H1 (cell line): Measurements from ENCODE around the gene SPOUT1. TPM values are rescaled to one million over a fixed set of nuclear protein-coding genes. Genes with fewer than 3 reads are reported as not detected.

Experiments used
- ATF3 ChIP-seq: IDR thresholded peaks from 2 replicates; pipeline ENCODE4 v1.6.1; 2011; ENCODE audit warnings: low read depth, mild to moderate bottlenecking, low read length; ENCODE audit not compliant: insufficient read depth
- CREB1 ChIP-seq: IDR thresholded peaks from 2 replicates; pipeline ENCODE4 v1.6.1; 2012; ENCODE audit warnings: inconsistent platforms
- E2F6 ChIP-seq: IDR thresholded peaks from 2 replicates; pipeline ENCODE4 v1.6.1; 2012; ENCODE audit warnings: inconsistent platforms
- EGR1 ChIP-seq: IDR thresholded peaks from 2 replicates; pipeline ENCODE4 v1.6.1; 2011; ENCODE audit warnings: low read depth, low read length, borderline replicate concordance
- EZH2 ChIP-seq: fragments of 200-600 bp; sonication (generic); IDR thresholded peaks from 2 replicates; pipeline ENCODE4 v1.7.1; 2012; ENCODE audit warnings: low read depth, mild to moderate bottlenecking, moderate library complexity, low read length, inconsistent platforms; ENCODE audit not compliant: severe bottlenecking
- FOSL1 ChIP-seq: IDR thresholded peaks from 2 replicates; pipeline ENCODE4 v1.6.1; 2011; ENCODE audit warnings: mild to moderate bottlenecking, low read depth, low read length, moderate library complexity; ENCODE audit not compliant: insufficient read depth
- GTF2F1 ChIP-seq: IDR thresholded peaks from 2 replicates; pipeline ENCODE4 v1.6.1; 2012; ENCODE audit warnings: low read depth, low read length, improper control_type of control experiment, borderline replicate concordance
- HDAC2 ChIP-seq, 2 experiments: fragments of 300-600 bp in 1 of 2; sonication (generic) in 1 of 2; IDR thresholded peaks; 2 replicates each; pipeline ENCODE4 v1.6.1; 2011 to 2012; ENCODE audit warnings: low read depth in 2 of 2, low read length in 2 of 2, mild to moderate bottlenecking in 2 of 2, moderate library complexity in 2 of 2, borderline replicate concordance in 1 of 2, inconsistent platforms in 1 of 2
- JUND ChIP-seq: IDR thresholded peaks from 2 replicates; pipeline ENCODE4 v1.6.1; 2011; ENCODE audit warnings: mild to moderate bottlenecking, improper control_type of control experiment, low read length
- NANOG ChIP-seq: IDR thresholded peaks from 2 replicates; pipeline ENCODE4 v1.6.1; 2011; ENCODE audit warnings: low read length, low read depth, mild to moderate bottlenecking, inconsistent platforms; ENCODE audit not compliant: insufficient read depth, poor library complexity, severe bottlenecking
- NRF1 ChIP-seq: IDR thresholded peaks from 2 replicates; pipeline ENCODE4 v1.6.1; 2011; ENCODE audit warnings: mild to moderate bottlenecking, low read depth, low read length, improper control_type of control experiment
- PHF8 ChIP-seq: fragments of 200-600 bp; sonication (generic); conservative IDR thresholded peaks from 2 replicates; pipeline ENCODE4 v1.7.1; 2012; ENCODE audit warnings: low read depth, mild to moderate bottlenecking, inconsistent platforms, low read length, moderate library complexity
- POLR2AphosphoS5 ChIP-seq: IDR thresholded peaks from 2 replicates; pipeline ENCODE4 v1.6.1; 2011; ENCODE audit warnings: low read depth, low read length
- SP1 ChIP-seq: IDR thresholded peaks from 2 replicates; pipeline ENCODE4 v1.6.1; 2011; ENCODE audit warnings: low read depth, low read length
- SP2 ChIP-seq: IDR thresholded peaks from 2 replicates; pipeline ENCODE4 v1.6.1; 2012; ENCODE audit warnings: mild to moderate bottlenecking, low read length, inconsistent platforms
- SP4 ChIP-seq: IDR thresholded peaks from 2 replicates; pipeline ENCODE4 v1.6.1; 2012; ENCODE audit warnings: low read length, inconsistent platforms
- SRF ChIP-seq: IDR thresholded peaks from 2 replicates; pipeline ENCODE4 v1.6.1; 2011; ENCODE audit warnings: mild to moderate bottlenecking, low read depth, low read length, moderate library complexity
- TCF12 ChIP-seq: IDR thresholded peaks from 2 replicates; pipeline ENCODE4 v1.6.1; 2011; ENCODE audit warnings: low read depth, mild to moderate bottlenecking, low read length
- YY1 ChIP-seq: IDR thresholded peaks from 2 replicates; pipeline ENCODE4 v1.6.1; 2011; ENCODE audit warnings: low read depth, mild to moderate bottlenecking, low read length
- ZNF274 ChIP-seq: IDR thresholded peaks from 2 replicates; pipeline ENCODE4 v1.7.0; 2012; ENCODE audit warnings: low read length, borderline replicate concordance; ENCODE audit errors: extremely low read depth
- polyA plus RNA-seq, 7 experiments: library from polyadenylated mRNA; depleted of rRNA in 3 of 7; stranded (reverse) in 5 of 7; unstranded in 2 of 7; fragments of >200 nt in 5 of 7; fragments of 200-250 nt in 2 of 7; gene quantifications; 1 replicate in 5 of 7; 2 replicates in 1 of 7; 4 replicates in 1 of 7; pipeline versions ENCODE4 v1.2.1 to v1.2.3, GENCODE V29; 2011 to 2013; ENCODE audit warnings: missing spikeins in 2 of 7, mixed read lengths in 2 of 7
- total RNA-seq: library from RNA; stranded (reverse); fragmentation: NEBNext Ultra II Directional; extraction: Animal tissue kit (Norgen Biotek cat#: 25700); gene quantifications from 2 replicates; pipeline ENCODE4 v1.2.1, GENCODE V29; 2021
- TF ChIP-seq, protein P1 (sequence below), 3 experiments: IDR thresholded peaks; 1 replicate in 2 of 3; 2 replicates in 1 of 3; pipeline versions ENCODE4 v1.5.1 to v1.6.1; 2011; ENCODE audit warnings: low read length in 3 of 3, mild to moderate bottlenecking in 3 of 3, inconsistent platforms in 2 of 3, low read depth in 1 of 3, moderate library complexity in 1 of 3; ENCODE audit not compliant: insufficient read depth in 1 of 3; ENCODE audit errors: control extremely low read depth in 1 of 3

Gene SPOUT1
- total and polyA plus RNA-seq, 2 of the 8 experiments (the other 6 are each of a cell fraction or from before 2014, with no cell fraction given) = 69.2 to 77.8 TPM

DNA sequence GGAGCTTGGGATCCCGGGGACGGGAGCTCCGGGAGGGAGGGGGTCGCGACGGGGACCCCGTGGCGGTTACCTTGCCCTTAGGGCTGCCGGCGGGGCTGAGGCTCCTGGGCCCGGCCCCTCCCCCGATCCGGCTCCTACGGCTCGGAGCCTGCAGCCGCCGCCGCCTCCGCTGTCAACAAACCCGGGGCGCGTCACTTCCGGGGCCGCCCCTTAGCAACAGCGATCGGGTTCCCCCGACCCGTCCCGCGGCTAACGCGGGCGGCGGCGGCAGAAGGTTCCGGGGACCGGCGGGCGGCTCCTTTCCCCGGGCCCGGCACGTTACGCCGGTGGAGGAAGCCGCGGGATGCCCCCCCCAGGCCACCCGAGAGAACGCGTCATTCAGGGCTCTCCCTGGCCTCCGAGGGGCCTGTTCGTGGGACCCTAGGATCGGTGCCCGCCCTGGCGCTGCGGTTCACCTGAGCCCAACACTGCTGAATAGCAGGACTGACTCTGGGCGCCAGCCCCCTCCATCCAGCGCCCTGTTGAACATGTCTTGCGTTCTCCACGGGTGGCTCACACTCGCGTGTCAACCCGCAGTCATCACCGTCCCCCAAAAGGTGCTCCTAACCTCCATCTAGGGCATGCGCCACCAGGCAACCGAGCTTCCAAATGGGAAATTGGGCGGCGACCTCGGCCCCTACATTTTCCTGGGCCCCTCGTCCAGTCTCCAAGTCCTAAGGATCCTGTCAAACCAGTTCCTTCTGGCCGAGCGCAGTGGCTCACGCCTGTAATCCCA, 57.7 kb downstream of the SPOUT1 start, which contains the start of gene ZER1 (continued):
- TF ChIP-seq GTF2F1 (0 out of 2 replicates have a peak, but pooled peaks have one; percentile 38), NRF1 (no peak), EZH2 (no peak), E2F6 (no peak), HDAC2 (IDR thresholded peaks at IDR 0.05; ENCODE audit: borderline replicate concordance in 1 of 2, low read depth in 2 of 2, low read length in 2 of 2) (no peak; a peak in 1 of 4 replicates), POLR2AphosphoS5 (no peak), PHF8 (peak; percentile 59; the same call in 1 of the 2 replicates), ZNF274 (no peak), EGR1 (no peak), FOSL1 (no peak), ATF3 (no peak), SP4 (0 out of 2 replicates have a peak, but pooled peaks have one; percentile 42), SRF (peak; percentile 40), CREB1 (peak; percentile 89), TCF12 (no peak), NANOG (no peak), SP1 (peak; percentile 64), YY1 (peak; percentile 61; the same call in 1 of the 2 replicates), JUND (peak; percentile 48; the same call in 1 of the 2 replicates), SP2 (no peak)
- TF ChIP-seq, protein P1, sequence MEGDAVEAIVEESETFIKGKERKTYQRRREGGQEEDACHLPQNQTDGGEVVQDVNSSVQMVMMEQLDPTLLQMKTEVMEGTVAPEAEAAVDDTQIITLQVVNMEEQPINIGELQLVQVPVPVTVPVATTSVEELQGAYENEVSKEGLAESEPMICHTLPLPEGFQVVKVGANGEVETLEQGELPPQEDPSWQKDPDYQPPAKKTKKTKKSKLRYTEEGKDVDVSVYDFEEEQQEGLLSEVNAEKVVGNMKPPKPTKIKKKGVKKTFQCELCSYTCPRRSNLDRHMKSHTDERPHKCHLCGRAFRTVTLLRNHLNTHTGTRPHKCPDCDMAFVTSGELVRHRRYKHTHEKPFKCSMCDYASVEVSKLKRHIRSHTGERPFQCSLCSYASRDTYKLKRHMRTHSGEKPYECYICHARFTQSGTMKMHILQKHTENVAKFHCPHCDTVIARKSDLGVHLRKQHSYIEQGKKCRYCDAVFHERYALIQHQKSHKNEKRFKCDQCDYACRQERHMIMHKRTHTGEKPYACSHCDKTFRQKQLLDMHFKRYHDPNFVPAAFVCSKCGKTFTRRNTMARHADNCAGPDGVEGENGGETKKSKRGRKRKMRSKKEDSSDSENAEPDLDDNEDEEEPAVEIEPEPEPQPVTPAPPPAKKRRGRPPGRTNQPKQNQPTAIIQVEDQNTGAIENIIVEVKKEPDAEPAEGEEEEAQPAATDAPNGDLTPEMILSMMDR (IDR thresholded peaks at IDR 0.05; ENCODE audit: control extremely low read depth in 1 of 3, insufficient read depth in 1 of 3, low read depth in 1 of 3, low read length in 3 of 3) = no peak
